ENCODE measurements around the gene PTGER1. TPM values are rescaled to one million over a fixed set of nuclear protein-coding genes. Genes with fewer than 3 reads are reported as not detected.
A peak's percentile ranks its signal among the peaks of the same experiment; 100 is the strongest.
"Not testable (repeated sequence)": the region's sequence is repeated elsewhere in the genome, so short reads cannot be mapped to it uniquely, and the experiment has no call there.

Gene PTGER1
- total RNA-seq, 1 donor from 2014 or later: not detected

- DNase-seq: no peak
These were observed 1.1 kb downstream of the PTGER1 start for GRCh38 chr19:14473978-14474578.

DNA sequence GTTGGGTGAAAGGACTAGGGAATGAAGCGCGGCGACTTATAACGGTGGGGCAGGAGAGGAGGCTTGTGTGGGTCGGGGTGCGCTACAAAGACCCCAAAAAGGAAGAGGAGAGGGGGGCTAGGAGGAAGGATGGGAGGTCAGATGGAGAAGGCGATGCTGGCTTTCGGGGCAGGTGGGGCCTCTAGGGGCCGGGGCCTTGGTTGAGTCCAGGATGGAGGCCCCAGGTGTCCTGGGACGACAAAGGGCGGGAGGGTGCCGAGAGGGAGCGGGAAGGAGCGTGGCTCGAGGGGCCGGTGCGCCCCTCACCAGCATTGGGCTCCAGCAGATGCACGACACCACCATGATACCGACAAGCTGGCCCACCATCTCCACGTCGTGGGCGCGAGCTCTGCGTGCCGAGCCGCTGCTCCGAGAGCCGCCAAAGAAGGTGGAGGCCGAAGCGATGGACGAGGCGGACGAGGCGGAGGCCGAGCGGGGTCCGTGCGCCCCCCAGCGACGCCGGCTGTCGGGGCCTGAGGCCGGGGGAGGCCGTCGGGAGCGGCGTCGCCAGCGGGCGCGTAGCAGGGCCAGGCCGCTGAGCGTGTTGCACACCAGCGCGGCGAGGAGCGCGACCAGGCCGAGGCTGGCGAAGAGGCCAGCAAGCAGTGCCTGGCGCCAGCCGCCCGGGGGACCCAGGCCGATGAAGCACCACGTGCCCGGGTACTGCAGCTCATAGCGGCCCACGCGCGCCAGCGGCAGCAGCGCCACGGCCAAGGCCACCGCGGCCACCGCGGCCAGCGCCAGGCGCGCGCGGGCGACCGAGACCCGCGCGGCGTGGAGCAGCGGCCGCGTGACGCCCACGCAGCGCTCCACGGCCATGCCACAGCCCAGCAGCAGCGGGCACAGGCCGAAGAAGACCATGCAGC lies 1.8 kb downstream of the PTGER1 start:
- no peak for DNase-seq

GRCh38 chr19:14472202-14472938 lies 2.8 kb downstream of the PTGER1 start:
- DNase-seq: peak; percentile 22

- no peak for DNase-seq
These were observed 3.5 kb downstream of the PTGER1 start for GRCh38 chr19:14471436-14472187.

DNA sequence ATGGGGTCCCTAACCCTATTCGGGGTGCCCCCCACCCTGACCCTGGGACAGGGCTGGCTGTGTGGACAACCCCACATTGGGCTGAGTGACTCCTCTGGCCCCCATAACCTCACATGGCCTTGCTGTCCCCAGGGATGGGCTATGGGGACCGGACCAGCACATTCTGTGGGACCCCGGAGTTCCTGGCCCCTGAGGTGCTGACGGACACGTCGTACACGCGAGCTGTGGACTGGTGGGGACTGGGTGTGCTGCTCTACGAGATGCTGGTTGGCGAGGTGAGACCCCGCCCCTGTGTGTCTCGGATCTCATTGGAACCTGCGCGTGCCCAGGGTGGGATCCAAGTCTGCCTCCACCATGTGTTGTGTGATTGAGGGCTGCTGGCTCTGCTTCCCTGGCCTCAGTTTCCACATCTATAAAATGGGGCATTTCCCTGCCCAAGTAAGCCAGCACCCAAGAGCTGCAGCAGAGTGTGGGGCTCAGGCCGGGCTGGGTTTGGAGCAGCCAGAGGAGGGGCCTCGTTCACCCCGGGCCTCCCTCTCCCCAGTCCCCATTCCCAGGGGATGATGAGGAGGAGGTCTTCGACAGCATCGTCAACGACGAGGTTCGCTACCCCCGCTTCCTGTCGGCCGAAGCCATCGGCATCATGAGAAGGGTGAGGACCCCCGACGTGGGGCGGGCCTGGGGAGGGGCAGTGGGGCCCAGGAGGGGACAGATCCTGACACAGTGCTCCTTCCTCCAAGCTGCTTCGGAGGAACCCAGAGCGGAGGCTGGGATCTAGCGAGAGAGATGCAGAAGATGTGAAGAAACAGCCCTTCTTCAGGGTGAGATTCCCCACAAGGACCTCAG lies 4.9 kb downstream of the PTGER1 start:
- DNase-seq: no peak

DNA sequence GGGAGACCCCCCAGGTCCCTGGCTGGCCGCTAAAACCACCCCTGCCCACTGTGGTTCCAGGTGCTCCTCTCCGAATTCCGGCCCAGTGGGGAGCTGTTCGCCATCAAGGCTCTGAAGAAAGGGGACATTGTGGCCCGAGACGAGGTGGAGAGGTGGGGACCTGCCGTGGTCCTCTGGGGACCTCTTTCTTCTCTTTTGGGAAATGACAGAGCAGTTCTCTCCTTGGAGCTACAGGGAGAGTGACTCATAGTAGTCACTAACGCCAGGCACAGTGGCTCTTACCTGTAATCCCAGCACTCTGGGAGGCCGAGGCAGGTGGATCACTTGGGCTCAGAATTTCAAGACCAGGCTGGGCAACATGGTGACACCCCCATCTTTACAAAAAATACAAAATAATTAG lies 7.3 kb downstream of the PTGER1 start:
- no peak for DNase-seq

DNA sequence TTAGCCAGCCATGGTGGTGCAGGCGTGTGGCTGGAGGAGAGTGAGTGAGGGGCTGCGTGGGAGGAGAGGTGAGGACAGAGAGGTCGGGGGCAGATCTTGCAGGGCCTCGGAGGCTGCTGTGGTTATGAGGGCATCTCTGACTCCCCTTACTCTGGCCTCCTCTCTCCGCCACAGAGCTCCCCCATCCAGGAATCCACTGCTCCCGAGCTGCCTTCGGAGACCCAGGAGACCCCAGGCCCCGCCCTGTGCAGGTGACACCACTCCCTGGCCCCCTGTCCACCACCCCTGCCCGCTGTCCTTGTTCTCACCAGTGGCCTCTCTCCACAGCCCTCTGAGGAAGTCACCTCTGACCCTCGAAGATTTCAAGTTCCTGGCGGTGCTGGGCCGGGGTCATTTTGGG lies 7.8 kb downstream of the PTGER1 start:
- no peak for DNase-seq

DNA sequence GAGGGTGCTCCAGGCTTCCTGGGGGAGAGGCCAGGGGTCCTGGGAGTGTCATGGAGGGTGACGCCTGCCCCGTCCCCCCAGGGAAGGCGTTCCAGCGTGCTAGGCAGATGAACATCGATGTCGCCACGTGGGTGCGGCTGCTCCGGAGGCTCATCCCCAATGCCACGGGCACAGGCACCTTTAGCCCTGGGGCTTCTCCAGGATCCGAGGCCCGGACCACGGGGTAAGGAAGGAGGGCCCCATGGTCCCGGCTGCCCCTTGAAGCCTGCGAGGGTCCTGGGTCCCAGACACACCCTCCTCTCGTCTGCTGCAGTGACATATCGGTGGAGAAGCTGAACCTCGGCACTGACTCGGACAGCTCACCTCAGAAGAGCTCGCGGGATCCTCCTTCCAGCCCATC lies 11.4 kb downstream of the PTGER1 start:
- DNase-seq: no peak

DNA sequence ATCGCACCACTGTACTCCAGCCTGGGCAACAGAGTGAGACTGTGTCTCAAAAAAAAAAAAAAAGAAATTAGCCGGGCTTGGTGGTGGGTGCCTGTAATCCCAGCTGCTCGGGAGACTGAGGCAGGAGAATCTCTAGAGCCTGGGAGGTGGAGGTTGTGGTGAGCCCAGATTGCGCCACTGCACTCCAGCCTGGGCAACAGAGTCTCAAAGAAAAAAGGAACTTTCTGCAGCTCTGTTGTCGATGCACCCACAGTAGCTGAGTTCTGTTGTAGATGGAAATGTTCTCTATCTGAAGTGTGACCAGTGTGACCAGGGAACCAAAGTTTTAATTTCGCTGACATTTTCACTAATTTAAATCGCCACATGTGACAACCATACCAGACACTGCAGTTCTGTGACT lies 12.8 kb downstream of the PTGER1 start:
- not testable (repeated sequence) for DNase-seq

DNA sequence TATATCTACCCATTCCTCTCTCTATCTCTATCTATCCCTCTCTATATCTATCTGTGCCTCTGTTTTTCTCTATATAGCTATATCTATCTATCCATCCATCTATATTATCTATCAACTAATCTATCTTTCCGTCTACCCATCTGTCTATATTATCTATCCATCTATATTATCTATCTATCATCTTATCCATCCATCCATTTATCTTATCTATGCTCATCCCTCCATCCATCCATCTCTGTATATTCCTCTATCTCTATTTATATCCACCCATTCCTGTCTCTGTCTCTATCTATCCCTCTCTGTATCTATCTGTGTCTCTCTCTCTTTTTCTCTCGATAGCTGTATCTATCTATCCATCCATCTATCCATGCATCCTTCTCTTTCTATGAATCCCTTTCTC lies 14.2 kb downstream of the PTGER1 start:
- DNase-seq: no peak

- DNase-seq: no peak
These were observed 15.5 kb downstream of the PTGER1 start for GRCh38 chr19:14459703-14460102.

DNA sequence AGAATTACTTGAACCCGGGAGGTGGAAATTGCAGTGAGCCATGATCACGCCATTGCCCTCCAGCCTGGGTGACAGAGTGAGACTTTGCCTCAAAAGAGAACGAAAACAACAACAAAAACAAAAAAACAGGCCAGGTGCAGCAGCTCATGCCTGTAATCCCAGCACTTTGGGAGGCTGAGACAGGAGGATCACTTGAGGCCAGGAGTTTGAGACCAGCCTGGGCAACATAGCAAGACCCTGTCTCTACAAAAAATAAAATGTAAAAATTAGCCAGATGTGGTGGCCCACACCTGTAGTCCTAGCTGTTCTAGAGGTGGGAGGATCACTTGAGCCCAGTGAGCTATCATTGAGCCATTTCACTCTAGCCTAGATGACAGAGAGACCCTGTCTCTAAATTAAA lies 22.9 kb downstream of the PTGER1 start:
- not testable (repeated sequence) for DNase-seq

GRCh38 chr19:14450876-14451275 lies 24.3 kb downstream of the PTGER1 start:
- DNase-seq: no peak

DNA sequence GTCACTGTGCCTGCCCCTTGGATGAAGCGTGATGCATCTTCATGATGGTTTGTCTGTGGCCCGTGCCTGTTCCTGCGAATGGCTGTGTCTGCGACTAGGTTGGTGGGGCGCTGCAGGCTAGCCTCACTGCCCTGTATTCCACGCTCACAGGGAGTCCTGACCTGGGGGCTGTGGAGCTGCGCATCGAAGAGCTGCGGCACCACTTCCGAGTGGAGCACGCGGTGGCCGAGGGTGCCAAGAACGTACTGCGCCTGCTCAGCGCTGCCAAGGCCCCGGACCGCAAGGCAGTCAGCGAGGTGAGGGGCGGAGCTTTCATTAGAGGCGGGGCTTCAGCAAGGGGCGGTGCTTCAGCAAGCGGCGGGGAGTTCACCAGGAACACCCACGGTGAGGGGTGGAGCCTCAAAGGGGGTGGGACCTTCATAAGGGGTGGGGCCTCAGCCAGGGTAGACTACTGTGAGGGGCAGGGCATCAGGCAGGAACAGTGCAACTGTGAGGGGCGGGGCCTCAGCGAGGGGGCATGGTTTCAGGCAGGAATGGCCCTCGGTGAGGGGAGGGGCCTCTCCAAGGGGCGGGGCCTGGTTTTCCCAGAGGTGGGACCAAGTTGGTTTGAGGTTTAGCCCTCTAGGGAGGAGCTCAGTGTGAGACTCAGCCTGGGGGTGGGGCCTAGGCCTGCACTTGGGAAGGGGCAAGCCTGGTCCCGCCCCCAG lies 24.8 kb downstream of the PTGER1 start:
- no peak for DNase-seq

DNA sequence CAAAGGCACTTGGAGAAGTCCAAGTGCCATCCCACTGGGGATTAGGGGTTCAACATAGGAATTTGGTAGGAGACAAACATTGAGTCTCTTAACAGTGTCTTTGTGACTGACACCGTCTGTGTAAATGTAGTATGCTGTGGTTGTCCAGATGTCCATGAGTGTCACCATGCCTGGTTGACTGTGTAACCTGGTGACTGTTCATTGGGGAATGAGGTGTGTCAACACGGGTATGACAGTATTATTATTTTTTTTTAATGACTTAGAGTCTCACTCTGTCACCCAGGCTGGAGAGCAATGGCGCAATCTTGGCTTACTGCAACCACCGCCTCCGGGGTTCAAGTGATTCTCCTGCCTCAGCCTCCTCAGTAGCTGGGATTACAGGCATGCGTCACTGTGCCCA lies 25.8 kb downstream of the PTGER1 start:
- DNase-seq: no peak

GRCh38 chr19:14446336-14447036 lies 28.7 kb downstream of the PTGER1 start:
- DNase-seq: no peak

DNA sequence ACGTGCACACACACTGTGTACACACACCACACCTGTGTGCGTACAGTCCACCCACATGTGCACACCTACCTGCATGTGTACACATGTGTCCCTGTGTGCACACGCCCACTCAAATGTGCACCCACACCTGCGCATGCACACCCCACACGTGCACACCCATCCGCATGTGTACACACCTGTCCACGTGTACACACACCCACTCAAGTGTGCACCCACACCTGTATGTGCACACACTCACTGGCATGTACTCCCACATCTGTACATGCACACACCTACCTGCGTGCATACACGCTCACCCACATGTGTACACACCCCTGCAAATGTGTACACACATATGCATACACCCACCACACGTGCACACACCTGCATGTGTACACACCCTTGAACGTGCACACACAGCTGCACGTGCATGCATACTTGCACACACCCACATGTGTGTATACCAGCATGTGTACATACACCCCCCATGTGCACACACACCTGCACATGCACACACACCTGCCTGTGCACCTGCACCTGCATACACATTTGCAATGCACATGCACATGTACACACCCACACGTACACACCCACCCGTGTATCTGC lies 31.4 kb downstream of the PTGER1 start:
- no peak for DNase-seq

GRCh38 chr19:14442891-14443631 lies 32.1 kb downstream of the PTGER1 start:
- DNase-seq: no peak

All from skin of body (tissue), 2 donors.